Measurements from ENCODE around the gene ATF7. TPM values are rescaled to one million over a fixed set of nuclear protein-coding genes. Genes with fewer than 3 reads are reported as not detected.

ATF7 gene
- total RNA-seq, 2 donors from 2014 or later: 27.4 to 28.1 TPM

DNA sequence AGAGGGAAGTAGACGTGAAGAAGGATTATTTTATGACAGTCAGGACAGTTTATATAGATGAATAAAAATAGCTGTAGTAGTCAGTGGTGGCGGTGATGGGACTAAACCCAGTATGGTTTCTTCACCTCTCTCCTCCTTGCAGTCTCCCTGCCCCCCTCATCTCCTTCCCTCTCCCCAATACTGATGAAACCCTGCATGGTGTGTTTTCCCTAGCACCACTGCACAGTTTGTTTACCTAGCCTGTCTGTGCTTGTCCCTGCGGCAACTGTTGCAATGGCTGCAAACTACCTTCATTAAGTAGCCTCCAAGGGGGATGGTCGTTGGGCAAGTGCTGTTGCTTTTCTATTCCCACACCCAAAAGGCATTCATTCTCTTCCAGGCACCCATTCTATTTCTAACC is 159.5 kb downstream of the ATF7 start:
- Mint-ChIP-seq H3K4me3 (no peak overlapping the region), H3K4me1 (ENCODE audit: low read depth) (peaks cover 41% of the 10 kb centered on the region), H3K9me3 (no peaks in the 10 kb centered on the region), H3K27me3 (ENCODE audit: low read depth) (no peaks in the 10 kb centered on the region), H3K27ac (peak overlapping the region; percentile 59), H3K36me3 (ENCODE audit: insufficient read depth in 2 of 2) (peaks cover 28 to 64% of the 10 kb centered on the region in 2 donors)
- DNase-seq: no peak
- no peak for ATAC-seq (replicated peaks in 1 of 2)

DNA sequence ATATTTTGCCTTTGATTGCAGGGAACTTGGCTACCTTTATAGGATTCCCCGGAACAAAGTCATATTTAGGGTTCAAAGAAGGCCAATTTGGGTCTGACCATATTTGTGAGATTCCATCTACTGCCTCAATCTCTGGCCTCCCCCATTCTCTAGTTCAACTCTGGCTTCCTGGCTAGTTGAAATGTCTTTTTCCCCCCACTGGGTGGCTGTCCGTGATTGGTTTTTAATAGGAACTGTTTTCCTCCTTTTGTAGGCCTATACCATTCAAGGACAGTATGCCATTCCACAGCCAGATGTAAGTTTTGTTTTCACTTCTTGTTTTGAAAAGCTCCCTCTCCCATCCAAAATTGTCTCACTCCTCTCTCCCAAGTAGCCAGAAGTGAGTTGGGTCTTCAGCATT is 160.5 kb downstream of the ATF7 start:
- Mint-ChIP-seq H3K4me3 (no peak overlapping the region), H3K36me3 (ENCODE audit: insufficient read depth in 2 of 2) (peaks cover 31 to 67% of the 10 kb centered on the region in 2 donors), H3K4me1 (ENCODE audit: low read depth) (peaks cover 40% of the 10 kb centered on the region), H3K9me3 (no peaks in the 10 kb centered on the region), H3K27ac (peak overlapping the region; percentile 19), H3K27me3 (ENCODE audit: low read depth) (no peaks in the 10 kb centered on the region)
- DNase-seq: no peak
- ATAC-seq (replicated peaks in 1 of 2): no peak

DNA sequence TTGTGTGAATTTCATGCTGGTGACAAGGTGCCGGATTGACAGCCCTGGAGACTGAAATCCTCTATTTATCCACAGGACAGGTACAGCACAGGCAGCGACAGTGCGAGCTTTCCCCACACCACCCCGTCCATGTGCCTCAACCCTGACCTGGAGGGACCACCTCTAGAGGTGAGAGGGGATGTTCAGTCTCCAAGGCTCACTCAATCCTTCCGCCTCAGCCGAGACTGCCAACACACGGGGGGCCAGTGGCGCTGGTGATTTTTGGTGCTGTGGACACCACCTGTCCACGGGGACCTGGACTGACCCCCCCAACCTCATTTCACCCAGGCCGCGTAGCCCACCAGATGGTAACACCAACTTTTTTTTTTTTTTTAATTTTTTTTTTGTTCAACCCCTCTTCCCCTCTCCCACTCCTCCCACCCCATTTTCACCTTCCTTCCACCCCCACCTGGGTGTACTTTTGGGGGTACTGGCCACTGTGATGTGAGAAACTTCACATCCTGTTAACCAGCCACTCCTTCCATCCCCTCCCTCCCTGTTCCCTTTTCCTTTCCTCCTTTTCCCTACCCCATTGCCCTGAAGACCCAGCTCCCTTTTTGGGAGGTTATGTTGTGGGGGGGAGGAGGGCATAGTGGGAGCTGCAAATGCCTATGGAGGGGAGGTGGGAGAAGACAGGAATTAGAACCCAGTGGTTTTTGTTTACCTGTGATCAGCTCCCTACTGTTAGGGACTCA is 161.3 kb downstream of the ATF7 start:
- ATAC-seq (replicated peaks in 1 of 2): peak in 1 of 2 donors; percentile 21
- no peak overlapping the region for H3K4me3 Mint-ChIP-seq
- H3K36me3 Mint-ChIP-seq (ENCODE audit: insufficient read depth in 2 of 2): peaks cover 34 to 73% of the 10 kb centered on the region in 2 donors
- peak overlapping the region; percentile 57 for H3K27ac Mint-ChIP-seq
- peaks cover 44% of the 10 kb centered on the region for H3K4me1 Mint-ChIP-seq (ENCODE audit: low read depth)
- H3K27me3 Mint-ChIP-seq (ENCODE audit: low read depth): no peaks in the 10 kb centered on the region
- no peak for DNase-seq
- H3K9me3 Mint-ChIP-seq: no peaks in the 10 kb centered on the region

DNA sequence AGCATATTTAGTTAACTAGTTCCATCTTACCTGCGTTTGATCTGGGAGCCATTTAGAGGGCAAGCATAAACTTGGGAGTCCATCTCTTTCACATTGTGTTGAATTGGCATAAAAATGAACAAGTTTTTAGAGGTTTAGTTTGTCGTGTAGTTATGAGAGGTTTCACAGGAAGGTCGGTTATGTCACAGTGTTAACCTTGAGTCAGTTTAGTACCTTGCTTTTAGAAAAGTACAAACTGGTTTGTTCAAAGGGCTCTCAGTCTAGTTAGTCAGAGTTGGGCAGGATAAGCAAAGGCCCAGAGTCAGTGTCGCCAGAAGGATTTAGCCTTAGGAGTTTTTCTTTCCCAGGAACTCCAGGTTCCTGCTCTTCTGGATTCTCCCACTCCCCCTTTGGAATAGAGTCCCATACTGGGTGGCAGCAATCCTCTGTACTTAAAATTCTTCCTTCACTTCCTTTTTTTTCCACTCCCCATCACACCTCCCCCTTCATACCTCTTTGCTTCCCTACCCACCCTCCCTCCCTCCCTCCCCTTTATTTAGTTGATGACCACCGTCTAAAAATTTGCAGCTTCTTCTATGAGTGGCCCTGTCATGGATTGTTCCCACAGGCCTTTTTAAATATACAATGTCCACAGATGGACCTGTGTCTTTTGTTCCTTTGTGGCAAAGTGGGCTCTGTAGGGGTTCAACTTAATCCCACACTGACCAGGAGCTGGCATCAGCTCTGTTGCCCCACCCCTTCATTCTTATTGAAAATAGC is 162.2 kb downstream of the ATF7 start:
- DNase-seq (no peak), ATAC-seq (replicated peaks in 1 of 2) (peak; percentile 4 to 21)
- H3K9me3 Mint-ChIP-seq: no peaks in the 10 kb centered on the region
- H3K4me3 Mint-ChIP-seq: no peak overlapping the region
- H3K27ac Mint-ChIP-seq: peak overlapping the region; percentile 66
- H3K4me1 Mint-ChIP-seq (ENCODE audit: low read depth): peaks cover 51% of the 10 kb centered on the region
- peaks cover 36 to 79% of the 10 kb centered on the region in 2 donors for H3K36me3 Mint-ChIP-seq (ENCODE audit: insufficient read depth in 2 of 2)
- H3K27me3 Mint-ChIP-seq (ENCODE audit: low read depth): no peaks in the 10 kb centered on the region

DNA sequence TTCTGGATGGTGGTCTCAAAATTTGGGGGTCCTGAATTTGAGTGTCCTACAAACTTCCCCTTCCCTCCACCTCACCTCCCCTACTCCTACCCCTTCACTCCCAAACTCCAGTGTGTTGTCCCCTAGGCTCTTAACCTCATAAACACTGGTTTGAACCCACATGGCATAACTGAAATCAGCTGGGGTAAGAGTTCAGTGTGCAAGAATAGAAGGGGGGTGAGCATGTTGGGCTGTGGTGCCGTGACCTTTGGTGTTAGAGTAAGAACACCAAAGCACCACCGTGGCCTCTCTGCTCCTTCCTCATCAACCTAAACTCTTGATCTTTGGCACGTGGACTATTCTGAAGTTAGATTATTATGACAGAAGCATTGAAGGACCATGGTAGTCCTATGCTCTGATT is 163.2 kb downstream of the ATF7 start:
- no peaks in the 10 kb centered on the region for H3K27me3 Mint-ChIP-seq (ENCODE audit: low read depth)
- H3K4me1 Mint-ChIP-seq (ENCODE audit: low read depth): peaks cover 52% of the 10 kb centered on the region
- H3K9me3 Mint-ChIP-seq: no peaks in the 10 kb centered on the region
- peaks cover 33 to 85% of the 10 kb centered on the region in 2 donors for H3K36me3 Mint-ChIP-seq (ENCODE audit: insufficient read depth in 2 of 2)
- no peak for ATAC-seq (replicated peaks in 1 of 2)
- DNase-seq: no peak
- H3K4me3 Mint-ChIP-seq: no peak overlapping the region
- H3K27ac Mint-ChIP-seq: peak overlapping the region; percentile 66

DNA sequence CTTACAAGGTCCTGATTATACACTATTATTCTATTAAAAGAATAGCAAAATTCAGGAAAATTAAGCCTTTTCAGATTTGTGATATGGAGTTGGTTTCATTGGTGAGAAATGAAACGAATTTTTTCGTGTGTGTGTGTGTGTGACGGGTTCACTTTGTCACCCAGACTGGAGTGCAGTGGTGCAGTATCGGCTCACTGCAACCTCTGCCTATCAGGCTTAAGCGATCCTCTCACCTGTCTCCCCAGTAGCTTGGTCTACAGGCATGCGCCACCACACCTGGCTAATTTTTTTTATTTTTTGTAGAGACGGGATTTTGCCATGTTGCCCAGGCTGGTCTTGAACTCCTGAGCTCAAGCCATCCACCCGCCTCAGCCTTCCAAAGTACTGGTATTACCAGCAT is 164.6 kb downstream of the ATF7 start:
- no peak for ATAC-seq (replicated peaks in 1 of 2)
- no peak overlapping the region for H3K27ac Mint-ChIP-seq
- no peaks in the 10 kb centered on the region for H3K27me3 Mint-ChIP-seq (ENCODE audit: low read depth)

DNA sequence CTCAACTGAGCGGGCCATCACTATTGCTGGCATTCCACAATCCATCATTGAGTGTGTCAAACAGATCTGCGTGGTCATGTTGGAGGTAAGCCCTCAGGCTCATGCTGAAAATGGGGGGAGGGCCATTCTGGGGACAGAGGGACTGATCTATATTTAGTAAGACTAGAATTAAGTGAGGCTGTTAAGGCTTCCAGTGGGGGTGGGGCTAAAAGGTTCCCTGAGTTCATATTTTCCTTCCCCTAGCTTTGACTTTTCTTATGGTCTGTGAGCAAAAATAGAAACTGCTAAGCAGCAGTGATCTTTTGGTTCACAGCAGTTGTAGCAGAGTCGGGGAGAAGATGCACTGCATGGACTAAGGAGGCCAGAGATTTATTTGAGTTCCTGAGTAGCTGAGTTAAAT is 165.1 kb downstream of the ATF7 start:
- peak in 1 of 2 donors; percentile 6 for ATAC-seq (replicated peaks in 1 of 2)
- H3K36me3 Mint-ChIP-seq (ENCODE audit: insufficient read depth in 2 of 2): peaks cover 27 to 75% of the 10 kb centered on the region in 2 donors
- H3K9me3 Mint-ChIP-seq: no peaks in the 10 kb centered on the region
- H3K4me1 Mint-ChIP-seq (ENCODE audit: low read depth): peaks cover 57% of the 10 kb centered on the region
- DNase-seq: no peak
- peak overlapping the region; percentile 87 for H3K27ac Mint-ChIP-seq
- H3K27me3 Mint-ChIP-seq (ENCODE audit: low read depth): no peaks in the 10 kb centered on the region
- H3K4me3 Mint-ChIP-seq: peak overlapping the region in 1 of 2 donors; percentile 38

More for the DNA sequence above, 164.6 kb downstream of the ATF7 start:
- H3K9me3 Mint-ChIP-seq: no peaks in the 10 kb centered on the region
- peaks cover 29 to 78% of the 10 kb centered on the region in 2 donors for H3K36me3 Mint-ChIP-seq (ENCODE audit: insufficient read depth in 2 of 2)
- DNase-seq: no peak
- peaks cover 53% of the 10 kb centered on the region for H3K4me1 Mint-ChIP-seq (ENCODE audit: low read depth)
- H3K4me3 Mint-ChIP-seq: no peak overlapping the region

DNA sequence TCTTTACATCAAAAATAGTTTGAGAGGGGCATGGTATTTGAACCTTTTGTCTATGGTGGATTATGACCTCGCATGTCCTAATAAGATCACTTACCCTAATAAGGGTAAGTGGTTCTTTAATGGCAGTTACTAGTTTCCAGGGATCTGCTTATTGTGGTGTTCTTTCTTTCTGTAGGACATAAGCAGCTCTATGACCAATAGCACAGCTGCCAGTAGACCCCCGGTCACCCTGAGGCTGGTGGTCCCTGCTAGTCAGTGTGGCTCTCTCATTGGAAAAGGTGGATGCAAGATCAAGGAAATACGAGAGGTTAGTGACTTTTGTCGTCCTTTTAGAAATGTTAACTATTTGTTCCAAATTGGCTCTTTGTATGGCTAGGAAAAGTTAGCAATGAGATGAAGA is 167.1 kb downstream of the ATF7 start:
- Mint-ChIP-seq H3K9me3 (no peaks in the 10 kb centered on the region), H3K4me1 (ENCODE audit: low read depth) (peaks cover 69% of the 10 kb centered on the region), H3K27me3 (ENCODE audit: low read depth) (no peaks in the 10 kb centered on the region), H3K27ac (peak overlapping the region; percentile 39), H3K36me3 (ENCODE audit: insufficient read depth in 2 of 2) (peaks cover 26 to 78% of the 10 kb centered on the region in 2 donors), H3K4me3 (no peak overlapping the region)
- ATAC-seq (replicated peaks in 1 of 2): no peak
- no peak for DNase-seq

Other genes starting within 250 kb of the ATF7 start
- 100 to 1,000 TPM; 110 to 121 TPM for gene SP1, start 246.2 kb downstream of the ATF7 start, total RNA-seq
- gene AMHR2, start 202.5 kb downstream of the ATF7 start, total RNA-seq: not detected
- 100 to 1,000 TPM; 109 to 145 TPM for gene PRR13, start 184.6 kb downstream of the ATF7 start, total RNA-seq
- gene PCBP2, start 174.3 kb downstream of the ATF7 start, total RNA-seq: 1,000 to 10,000 TPM; 1,155 to 1,265 TPM
- 10 to 100 TPM; 18.8 to 23.7 TPM for gene MAP3K12, start 126.9 kb downstream of the ATF7 start, total RNA-seq
- 10 to 100 TPM; 37.7 to 40.7 TPM for gene TARBP2, start 125.1 kb downstream of the ATF7 start, total RNA-seq
- 1 to 10 TPM in 1 of 2 donors, not detected in 1; 1.3 TPM for gene NPFF, start 118.9 kb downstream of the ATF7 start, total RNA-seq
- 100 to 1,000 TPM; 349 to 440 TPM for gene ATP5MC2, start 49.7 kb upstream of the ATF7 start, total RNA-seq
- gene CALCOCO1, start 101.1 kb upstream of the ATF7 start, total RNA-seq: 10 to 100 TPM; 60.1 to 71.3 TPM
- gene CISTR, start 125.6 kb upstream of the ATF7 start, total RNA-seq: not detected

Data from activated T-cell treated with anti-CD3 and anti-CD28 coated beads, Interleukin-2, amount 50 U/mL, for 72 hours (primary cell).